VCaP (cell line): Measurements from ENCODE around the gene LMF1.

ENCODE experiments used
- H3K27ac ChIP-seq: fragments of 450-650 bp; 2 replicates; pipeline ENCODE4 v1.5.1; 2017
- CTCF ChIP-seq: fragments of 450-650 bp; conservative IDR thresholded peaks from 2 replicates; pipeline ENCODE4 v1.5.1; 2017; ENCODE audit warnings: mild to moderate bottlenecking, moderate library complexity

Gene LMF1

GRCh38 chr16:847151-847550 lies 123.6 kb downstream of the LMF1 start:
- TF ChIP-seq CTCF, result no peak
- no peak overlapping the region for H3K27ac ChIP-seq

- no peak overlapping the region for H3K27ac ChIP-seq
- no peak for TF ChIP-seq CTCF
Observed at GRCh38 chr16:845351-845745, 125.4 kb downstream of the LMF1 start.

- no peak for TF ChIP-seq CTCF
- no peak overlapping the region for H3K27ac ChIP-seq
Observed at GRCh38 chr16:844638-845350, 126.0 kb downstream of the LMF1 start.

GRCh38 chr16:843771-844170 lies 127.0 kb downstream of the LMF1 start:
- TF ChIP-seq CTCF, result no peak
- H3K27ac ChIP-seq, result no peak overlapping the region

- no peak for TF ChIP-seq CTCF
- H3K27ac ChIP-seq, result no peak overlapping the region
Observed at GRCh38 chr16:842711-843560, 127.8 kb downstream of the LMF1 start.

- TF ChIP-seq CTCF, result no peak
- H3K27ac ChIP-seq, result no peak overlapping the region
Observed at GRCh38 chr16:842061-842476, 128.7 kb downstream of the LMF1 start.

- no peak overlapping the region for H3K27ac ChIP-seq
- no peak for TF ChIP-seq CTCF
Observed at GRCh38 chr16:841455-842060, 129.2 kb downstream of the LMF1 start.
